Stimulated activated CD8-positive, alpha-beta memory T cell treated with anti-CD3 and anti-CD28 coated beads, Interleukin-4, amount 100 ng/mL, for 24 hours (primary cell): Measurements from ENCODE around the gene BHLHE23.
"Not testable (repeated sequence)": the region's sequence is repeated elsewhere in the genome, so short reads cannot be mapped to it uniquely, and the experiment has no call there.

Experiments
- DNase-seq: peaks from one replicate; pipeline ENCODE4 v3.0.0-alpha.2; 2020; ENCODE audit warnings: low read depth

Gene BHLHE23

GRCh38 chr20:62960446-62961309 is 46.1 kb downstream of the BHLHE23 start:
- DNase-seq = not testable (repeated sequence)

DNA sequence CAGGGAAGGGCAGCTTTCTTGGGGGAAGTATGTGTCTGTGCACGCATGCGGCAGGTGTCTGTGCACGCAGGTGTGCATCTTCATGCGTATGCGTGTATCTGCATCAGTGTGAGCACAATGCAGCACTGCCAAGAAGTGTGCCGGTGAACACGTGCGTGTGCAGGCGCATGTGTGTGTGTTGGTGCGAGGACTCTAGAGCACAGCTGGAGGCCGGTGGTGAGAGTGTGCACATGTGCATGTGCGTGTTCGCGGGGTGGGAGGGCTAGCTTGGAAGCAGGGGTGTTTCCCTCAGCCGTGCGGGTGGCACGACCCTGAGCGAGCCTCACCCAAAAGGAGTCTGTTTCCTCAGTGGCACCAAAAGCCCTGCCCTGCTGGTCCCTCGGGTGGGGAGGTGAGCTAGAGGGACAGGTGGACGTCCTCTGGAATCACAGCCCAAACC is 46.7 kb downstream of the BHLHE23 start:
- no peak for DNase-seq

GRCh38 chr20:62959101-62959971 is 47.4 kb downstream of the BHLHE23 start:
- DNase-seq = no peak

- DNase-seq = no peak
Observed at GRCh38 chr20:62958388-62959100, 48.2 kb downstream of the BHLHE23 start.

- DNase-seq = no peak
Observed at GRCh38 chr20:62957136-62958117, 49.3 kb downstream of the BHLHE23 start.

DNA sequence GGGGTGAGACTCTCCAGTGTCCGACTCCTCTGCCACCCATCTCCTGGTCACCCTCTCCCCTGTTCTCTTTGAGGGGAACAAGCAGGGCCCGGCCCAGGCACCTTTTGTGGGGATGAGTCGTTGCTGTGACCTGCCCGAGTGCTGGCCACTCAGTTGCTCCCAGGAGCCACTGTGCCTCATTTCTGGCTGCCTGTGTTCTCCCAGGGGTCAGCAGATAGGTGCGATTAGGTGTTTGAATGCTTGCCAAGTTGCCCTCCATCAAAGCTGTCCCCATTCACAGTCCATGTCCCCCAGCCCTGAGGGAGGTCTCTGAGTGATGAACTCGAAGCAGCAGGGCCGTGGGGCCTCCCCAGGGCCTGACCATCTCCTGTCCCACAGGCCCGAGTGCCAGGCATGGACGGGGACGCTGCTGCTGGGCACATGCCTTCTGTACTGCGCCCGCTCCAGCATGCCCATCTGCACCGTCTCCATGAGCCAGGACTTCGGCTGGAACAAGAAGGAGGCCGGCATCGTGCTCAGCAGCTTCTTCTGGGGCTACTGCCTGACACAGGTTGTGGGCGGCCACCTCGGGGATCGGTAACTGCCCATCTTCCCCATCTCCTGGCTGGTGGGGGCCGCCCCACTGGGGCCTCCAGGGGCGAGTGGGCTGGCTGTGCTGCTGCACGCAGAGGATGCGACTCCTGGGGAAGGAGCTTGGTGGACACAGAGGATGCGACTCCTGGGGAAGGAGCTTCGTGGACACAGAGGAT is 50.2 kb downstream of the BHLHE23 start:
- no peak for DNase-seq
